Fibroblast of lung (primary cell): ENCODE measurements around the gene OR7C1.

Source experiments
- CTCF ChIP-seq, 2 donors: IDR thresholded peaks in 1 of 2; conservative IDR thresholded peaks in 1 of 2; 1 replicate in 1 of 2; 2 replicates in 1 of 2; pipeline ENCODE4 v1.5.1; 2011 to 2012; ENCODE audit warnings: low read length in 2 of 2, control low read depth in 1 of 2, inconsistent platforms in 1 of 2, low read depth in 1 of 2, mild to moderate bottlenecking in 1 of 2
- EZH2 ChIP-seq: IDR thresholded peaks from 2 replicates; pipeline ENCODE4 v1.5.1; 2012; ENCODE audit warnings: low read length, control low read depth, mild to moderate bottlenecking; ENCODE audit errors: missing control alignments

- TF ChIP-seq EZH2 (no peak), CTCF (conservative IDR thresholded peaks at IDR 0.05 in 1 of 2, IDR thresholded peaks at IDR 0.05 in 1 of 2; ENCODE audit: low read depth in 1 of 2, low read length in 2 of 2) (no peak)
These were observed 64.8 kb downstream of the OR7C1 start for GRCh38 chr19:14770136-14770535.
